GM21529 (cell line): ENCODE results near the gene TXNRD1.

Source experiments
- ATAC-seq: cut with Tn5 transposase; IDR thresholded peaks from one replicate; pipeline ENCODE4 v1.9.1; 2021; ENCODE audit not compliant: unreplicated experiment

Gene TXNRD1

DNA sequence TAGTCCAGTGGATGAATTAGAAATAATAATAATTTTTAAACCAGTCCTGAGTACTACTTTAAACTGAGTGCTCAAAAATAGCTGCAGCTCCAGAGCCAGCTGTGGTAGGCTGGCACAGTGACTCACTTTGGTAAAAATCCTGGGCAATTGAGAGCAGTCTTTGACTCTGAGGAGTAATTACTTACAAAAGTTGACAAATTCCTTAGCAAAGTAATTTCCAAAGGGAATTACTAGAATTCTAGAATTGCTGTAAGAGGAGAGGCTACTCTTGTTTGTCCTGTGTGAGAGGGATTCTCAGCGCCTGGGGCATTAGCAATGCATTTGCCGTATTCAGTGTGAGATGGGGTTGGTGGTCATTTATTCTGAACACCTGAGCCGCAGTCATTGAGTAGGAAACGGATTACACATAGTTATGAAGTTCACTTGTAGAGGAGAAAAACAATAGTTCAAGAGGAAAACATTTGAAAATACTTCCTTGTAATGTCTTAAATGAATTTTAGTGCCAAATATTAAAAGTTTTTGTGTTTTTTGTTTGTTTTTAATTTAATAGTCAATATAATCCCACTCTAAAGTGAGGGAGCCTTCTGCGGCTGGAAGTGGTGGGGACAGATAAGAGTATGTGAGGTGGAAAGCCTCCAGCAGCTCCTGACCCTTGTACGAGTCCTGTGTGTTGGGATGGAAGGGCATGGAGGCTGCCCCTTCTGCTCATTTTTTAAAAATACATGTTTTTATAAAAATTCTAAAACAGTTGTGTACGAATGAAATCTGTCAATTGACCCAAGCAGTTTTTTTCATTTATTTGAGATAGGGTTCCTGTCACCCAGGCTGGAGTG lies 129.9 kb downstream of the TXNRD1 start:
- no peak for ATAC-seq

DNA sequence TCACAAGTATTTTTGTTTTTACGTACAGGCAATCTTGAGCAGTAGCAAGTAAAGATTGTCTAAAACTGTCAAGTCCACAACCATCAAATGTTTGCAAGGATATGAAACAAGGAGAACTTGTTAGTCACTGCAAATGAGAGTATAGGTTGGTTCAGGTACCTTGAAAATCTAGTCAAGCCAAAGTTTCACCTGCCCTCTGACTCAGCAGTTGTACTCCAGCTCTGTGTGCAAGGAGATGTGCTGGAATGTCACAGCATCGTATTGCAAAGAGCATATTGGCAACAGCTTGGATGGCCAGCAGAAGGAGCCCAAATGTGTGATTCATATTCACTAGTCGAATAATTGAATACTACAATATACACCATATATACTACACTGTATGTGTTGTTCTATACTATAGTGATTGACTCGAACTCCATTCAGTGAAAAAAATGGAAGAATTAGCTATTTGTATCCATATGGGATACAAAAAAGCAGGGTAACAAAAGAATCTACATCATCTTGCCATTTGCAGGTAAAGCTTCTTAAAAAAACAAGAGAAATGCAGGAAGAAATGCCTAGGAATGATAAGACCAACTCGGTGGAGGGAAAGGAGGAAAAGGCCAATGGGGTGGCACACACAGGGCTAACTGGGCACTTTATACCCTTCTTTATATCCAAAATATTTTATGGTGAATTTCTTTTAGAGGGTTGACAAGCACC lies 131.9 kb downstream of the TXNRD1 start:
- no peak for ATAC-seq

DNA sequence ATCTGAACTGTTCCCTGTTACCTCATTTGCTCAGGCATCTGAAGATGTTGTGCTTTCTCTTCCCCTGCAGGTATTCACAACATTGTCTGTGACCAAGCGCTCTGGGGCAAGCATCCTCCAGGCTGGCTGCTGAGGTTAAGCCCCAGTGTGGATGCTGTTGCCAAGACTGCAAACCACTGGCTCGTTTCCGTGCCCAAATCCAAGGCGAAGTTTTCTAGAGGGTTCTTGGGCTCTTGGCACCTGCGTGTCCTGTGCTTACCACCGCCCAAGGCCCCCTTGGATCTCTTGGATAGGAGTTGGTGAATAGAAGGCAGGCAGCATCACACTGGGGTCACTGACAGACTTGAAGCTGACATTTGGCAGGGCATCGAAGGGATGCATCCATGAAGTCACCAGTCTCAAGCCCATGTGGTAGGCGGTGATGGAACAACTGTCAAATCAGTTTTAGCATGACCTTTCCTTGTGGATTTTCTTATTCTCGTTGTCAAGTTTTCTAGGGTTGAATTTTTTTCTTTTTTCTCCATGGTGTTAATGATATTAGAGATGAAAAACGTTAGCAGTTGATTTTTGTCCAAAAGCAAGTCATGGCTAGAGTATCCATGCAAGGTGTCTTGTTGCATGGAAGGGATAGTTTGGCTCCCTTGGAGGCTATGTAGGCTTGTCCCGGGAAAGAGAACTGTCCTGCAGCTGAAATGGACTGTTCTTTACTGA lies 132.9 kb downstream of the TXNRD1 start:
- no peak for ATAC-seq

DNA sequence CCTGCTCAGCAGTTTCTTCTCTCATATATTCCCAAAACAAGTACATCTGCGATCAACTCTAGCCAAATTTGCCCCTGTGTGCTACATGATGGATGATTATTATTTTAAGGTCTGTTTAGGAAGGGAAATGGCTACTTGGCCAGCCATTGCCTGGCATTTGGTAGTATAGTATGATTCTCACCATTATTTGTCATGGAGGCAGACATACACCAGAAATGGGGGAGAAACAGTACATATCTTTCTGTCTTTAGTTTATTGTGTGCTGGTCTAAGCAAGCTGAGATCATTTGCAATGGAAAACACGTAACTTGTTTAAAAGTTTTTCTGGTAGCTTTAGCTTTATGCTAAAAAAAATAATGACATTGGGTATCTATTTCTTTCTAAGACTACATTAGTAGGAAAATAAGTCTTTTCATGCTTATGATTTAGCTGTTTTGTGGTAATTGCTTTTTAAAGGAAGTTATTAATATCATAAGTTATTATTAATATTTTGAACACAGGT lies 133.5 kb downstream of the TXNRD1 start:
- ATAC-seq, result no peak

DNA sequence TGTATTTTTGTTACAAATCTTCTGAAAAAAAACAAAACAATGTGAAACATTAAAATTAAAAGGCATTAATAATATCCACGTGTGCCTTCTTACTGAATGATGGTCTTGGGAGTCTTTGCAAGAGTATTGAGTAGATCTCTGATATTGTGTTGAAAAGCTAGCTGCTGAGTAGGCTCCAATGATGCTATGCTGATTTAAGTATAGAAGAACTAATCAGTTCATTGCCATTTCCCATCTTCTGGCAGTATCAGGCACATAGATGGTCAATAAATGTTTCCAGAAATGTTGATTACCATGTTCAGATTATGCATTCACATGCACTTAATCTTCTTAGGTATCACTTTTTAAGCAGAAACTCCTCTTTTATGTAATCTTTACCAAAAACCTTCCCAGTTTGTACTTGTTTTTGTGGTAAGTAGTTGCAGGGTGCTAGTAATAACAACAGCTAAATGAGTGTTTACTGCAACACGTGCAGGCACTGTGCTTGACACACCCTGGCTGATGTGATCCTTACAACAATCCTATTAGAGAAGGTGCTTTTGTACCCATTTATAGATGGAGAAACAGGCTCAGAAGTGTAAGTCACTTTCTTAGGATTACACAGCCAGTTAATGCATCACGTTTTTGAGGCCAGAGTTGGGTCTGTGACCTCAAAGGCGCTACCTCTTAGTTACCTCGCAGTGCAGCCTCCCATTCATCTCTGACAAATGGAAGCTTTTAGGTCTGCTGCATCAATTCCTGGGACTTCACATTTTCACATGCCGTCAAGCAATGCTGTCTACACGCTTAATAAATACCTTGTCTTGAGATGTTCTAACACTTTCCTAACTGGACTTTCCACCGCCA lies 134.9 kb downstream of the TXNRD1 start:
- ATAC-seq, result no peak

DNA sequence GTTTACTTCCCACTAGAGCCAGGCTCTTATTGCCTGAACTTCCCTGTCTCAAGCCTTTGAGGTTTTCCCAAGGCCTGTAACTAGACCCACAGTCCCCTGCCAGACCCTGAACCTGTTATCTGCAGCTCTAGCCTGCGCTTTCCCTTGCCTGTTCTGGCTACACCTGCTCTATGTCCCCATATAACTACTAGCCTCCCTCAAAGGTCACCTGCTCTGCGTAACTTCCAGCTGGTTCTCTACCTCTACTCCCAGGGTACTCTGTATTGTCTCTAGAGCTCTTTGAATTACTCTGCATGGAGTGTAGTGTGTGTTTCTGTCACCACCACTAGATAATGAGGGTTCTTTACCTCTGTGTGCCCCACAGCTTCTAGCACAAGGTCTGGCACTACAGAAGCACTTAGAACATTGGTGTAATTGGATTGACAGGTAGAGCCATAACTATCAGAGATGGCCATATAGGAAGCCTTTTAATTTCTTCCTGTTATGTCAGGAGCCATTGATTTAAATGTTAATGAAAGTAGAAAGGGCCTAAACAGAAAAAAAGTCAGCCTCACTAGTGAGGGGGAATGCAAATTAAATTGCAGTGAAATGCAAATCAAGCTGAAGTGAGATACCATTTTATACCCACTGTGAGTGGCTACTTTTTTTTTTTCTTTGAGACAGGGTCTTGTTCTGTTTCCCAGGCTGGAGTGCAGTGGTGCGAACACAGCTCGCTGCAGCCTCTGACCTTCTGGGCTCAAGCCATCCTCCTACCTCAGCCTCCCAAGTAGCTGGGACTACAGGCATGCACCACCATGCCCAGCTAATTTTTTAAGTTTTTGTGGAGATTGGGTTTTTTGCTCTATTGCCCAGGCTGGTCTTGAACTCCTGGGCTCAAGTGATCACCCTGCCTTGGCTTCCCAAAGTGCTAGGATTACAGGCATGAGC lies 135.7 kb downstream of the TXNRD1 start:
- no peak for ATAC-seq

- ATAC-seq, result no peak
Measured at GRCh38 chr12:104352106-104352713, 136.6 kb downstream of the TXNRD1 start.

DNA sequence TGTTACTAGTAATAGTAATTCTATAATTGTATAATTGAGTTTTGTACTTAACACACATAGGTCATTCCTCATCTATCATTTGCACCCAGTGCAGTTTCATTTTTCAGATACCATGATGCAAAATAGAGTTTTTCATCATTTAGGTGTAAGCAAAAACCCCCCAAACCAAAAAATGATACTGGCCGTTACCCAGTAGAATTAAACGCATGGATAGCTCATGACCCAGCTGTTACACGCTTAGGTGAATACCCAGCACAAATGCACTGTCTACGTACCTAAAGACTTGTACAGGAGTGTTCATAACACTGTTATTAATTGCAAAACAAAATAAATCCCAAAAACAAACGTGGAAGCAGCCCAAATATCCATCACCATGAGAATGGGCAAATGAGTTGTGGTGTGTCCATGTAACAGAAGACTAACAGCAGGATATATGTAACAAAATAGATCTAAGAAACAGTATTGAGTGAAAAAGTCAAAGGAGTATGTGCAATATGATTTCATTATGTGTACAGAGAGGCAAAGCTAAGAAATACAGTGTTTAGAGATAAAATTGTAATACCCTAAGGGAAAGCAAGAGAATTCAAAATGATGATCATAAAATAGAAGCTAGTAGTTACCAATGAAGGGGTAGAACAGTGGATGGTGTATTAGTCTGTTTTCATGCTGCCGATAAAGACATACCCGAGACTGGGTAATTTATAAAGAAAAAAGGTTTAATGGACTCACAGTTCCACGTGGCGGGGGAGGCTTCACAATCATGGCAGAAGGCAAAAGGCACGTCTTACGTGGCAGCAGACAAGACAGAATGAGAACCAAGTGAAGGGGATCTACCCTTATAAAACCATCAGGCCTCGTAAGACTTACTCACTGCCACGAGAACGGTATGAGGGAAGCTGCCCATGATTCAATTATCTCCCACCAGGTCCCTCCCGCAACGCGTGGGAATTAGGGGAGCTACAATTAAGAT lies 137.7 kb downstream of the TXNRD1 start:
- no peak for ATAC-seq

DNA sequence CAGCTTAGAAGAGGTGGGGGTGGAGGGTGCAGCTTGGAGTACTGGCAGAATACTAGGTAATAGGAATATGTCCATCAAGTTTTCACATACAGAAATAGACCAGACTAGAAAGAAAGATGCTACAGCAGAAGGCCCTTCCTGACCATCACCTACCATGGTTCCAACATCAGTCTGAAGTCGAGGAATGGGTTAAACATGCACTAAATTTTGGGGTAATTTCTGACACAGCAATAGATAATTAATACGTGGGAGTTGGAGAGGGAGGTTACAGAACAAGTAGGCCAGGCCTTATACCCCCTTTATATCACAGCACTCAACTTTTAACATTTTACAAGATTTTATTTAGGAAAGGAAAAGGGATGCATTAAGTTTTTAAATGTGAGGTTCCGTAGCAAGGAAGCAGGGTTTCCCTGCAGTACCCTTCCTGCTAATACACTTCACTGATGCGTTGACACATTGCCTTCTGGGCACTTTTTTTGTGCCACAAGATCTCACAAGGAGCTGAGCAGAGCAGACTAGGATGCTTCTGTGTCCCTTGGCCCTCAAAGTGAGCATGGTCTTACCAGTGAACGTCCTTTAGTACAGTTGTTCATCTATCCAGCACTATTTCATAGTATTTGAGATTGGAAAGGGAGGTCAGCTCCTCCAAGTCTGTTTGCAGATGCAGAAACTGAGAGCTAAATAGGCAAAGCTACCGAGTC lies 138.7 kb downstream of the TXNRD1 start:
- ATAC-seq, result no peak

DNA sequence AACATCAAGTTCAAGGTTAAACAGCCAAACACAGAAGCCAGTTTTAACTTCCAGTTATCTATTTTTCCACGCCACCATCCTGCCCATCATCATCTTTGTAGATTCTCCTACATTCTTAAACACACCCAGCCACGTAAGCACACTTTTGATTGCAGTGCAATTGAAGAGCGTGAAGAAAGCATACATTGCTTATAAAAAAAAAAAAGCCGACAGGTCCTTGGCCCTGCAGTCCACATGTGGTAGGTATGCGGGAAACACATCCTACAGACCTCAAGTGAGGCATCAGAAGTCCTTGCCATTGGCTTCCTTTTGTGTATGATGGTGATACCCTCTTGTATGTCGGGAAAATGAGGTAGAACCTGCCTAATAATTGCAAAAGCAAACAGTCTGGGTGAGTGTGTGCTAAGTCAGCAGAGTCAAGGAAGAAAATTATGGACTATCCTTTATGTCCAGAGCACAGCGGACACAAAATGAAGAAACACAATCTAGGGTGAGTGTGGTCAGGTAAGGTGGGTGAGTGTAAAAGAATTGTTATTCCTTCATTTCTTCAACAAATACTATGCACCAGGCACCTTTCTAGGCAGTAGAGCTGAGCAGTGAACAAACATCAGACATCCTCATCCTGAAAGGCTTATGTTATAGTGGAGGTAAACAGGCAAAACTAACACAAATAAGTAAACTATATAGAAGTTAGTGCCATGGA lies 139.4 kb downstream of the TXNRD1 start:
- ATAC-seq, result no peak

DNA sequence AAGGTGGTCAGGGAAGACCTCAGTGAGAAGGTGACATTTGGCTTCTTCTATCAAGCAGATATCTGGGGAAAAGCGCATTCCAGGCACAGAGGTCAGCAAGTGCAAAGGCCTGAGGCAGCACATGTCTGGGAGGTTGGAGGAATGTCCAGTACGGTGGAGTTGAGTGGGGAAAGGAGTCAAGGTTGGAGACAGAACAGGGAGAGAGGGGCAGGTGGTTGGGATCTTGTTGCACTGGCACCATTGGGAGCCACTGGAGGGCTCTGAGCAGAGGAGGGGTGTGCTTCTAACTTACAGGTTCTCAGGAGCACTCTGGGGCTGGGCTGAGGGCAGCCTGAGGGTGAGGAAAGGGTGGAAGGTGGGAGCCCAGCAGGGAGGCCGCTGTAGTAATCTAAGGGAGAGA lies 140.1 kb downstream of the TXNRD1 start:
- no peak for ATAC-seq

DNA sequence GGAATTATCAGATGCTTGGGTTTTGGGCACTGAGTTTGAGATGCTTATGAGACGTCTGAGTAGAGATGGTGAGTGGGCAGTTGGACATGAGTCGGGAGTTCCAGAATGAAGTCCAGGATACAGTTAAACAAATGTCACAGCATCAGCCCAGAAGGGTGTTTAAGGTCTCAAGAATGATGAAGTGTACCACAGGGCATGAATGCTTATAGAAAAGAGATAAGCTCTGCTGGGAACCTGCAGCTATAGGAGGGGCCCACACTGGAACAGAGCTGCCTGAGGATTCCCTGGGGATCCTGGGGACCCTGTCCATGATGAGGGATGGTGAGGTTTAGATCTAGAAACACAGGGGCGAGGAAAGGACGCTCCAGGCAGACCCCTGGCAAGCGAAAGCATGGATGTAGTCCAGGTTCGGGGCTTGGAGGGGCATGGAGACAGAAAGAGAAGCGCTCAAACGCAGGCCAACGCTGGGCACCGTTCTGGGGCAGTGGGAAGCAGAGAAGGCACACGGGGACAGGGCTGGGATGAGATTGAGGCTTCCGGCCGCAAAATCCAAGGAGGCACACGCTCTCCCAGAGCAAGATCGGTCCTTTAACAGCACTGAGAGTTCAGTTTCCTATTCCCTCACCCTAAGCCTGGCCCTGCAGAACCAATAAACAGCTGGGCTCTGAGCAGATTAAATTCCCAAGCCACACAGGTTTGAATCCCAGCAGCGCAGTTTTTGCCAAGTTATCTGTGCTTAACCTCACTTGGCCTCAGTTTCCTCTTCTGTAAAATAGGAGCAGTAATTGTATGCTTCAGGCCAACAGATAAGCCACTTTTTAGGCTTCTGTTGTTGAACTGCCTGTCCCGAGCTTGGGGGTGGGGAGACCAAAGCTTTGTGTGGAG lies 140.9 kb downstream of the TXNRD1 start:
- no peak for ATAC-seq

- no peak for ATAC-seq
Measured at GRCh38 chr12:104357421-104357952, 141.9 kb downstream of the TXNRD1 start.

DNA sequence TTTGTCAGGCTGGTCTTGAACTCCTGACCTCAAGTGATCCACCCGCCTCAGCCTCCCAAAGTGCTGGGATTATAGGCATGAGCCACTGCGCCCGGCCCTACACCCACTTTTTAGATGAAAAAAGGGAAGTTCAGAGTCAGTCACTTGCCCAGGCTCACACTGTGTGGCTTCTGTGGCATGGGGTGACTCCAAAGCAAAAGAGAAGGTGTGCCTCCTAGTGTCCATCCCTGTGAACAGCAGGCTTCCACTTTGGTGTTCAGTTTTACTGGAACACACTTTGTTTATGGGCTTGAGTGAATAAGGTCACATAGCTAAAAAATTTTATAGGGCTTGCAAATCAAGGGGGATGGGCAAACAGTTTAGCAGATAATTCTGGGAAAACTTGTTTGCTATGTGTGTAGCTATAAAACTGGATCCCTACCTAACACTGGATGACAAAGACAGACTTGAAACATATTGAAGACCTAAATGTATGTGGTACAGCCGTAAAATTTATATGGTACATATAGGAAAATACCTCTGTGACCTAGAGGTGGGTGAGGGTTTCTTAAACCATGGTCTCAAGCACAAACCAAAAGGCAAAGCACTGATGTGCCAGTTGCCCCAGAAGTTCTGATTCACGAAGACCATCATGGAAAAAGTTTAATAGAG lies 142.9 kb downstream of the TXNRD1 start:
- peak; percentile 91 for ATAC-seq

- ATAC-seq, result no peak
Measured at GRCh38 chr12:104359216-104359615, 143.6 kb downstream of the TXNRD1 start.
